GM15510 (cell line): ENCODE data around the gene PXN.

ENCODE experiments used
- POLR2A ChIP-seq: IDR thresholded peaks from 3 replicates; pipeline ENCODE4 v1.6.1; 2011; ENCODE audit warnings: borderline replicate concordance; ENCODE audit not compliant: insufficient read length; ENCODE audit errors: extremely low read depth

PXN gene

DNA sequence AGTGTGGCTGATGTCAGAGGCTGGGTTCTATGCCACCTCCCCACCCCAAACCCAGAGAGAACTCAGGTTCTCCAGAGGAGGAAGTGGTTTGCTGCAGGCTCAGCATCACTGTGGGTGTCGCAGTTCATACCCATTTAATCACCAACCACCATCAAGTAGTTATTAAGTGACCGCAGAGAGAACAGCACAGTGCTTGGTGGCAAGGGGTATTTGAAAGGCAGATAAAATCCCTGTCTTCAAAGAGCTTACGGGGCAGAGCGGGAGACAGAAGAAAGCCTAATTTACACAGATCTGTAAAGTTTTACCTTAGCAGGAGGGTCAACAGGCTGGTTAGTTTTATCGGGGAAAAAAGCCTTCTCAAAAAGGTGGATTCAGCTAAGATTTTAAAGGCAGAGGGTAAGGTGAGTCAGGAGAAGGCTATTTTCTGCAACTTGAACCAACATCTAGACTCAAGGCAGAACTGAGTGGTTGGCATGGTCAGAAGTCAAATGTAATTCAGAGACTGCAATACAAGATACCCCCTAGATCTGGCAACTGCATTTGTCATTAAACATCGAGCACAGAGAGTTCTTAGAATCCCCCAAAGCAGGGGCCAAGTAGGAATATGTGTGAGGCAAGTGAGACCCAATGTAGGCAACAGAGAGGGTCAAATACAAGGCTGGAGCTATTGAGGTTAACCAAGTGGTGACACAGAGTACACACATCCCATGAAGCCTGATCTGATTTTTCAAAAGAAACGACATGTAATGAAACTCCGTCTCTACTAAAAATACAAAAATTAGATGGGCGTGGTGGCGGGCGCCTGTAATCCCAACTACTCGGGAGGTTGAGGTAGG lies 13.2 kb downstream of the PXN start:
- TF ChIP-seq POLR2A = no peak

DNA sequence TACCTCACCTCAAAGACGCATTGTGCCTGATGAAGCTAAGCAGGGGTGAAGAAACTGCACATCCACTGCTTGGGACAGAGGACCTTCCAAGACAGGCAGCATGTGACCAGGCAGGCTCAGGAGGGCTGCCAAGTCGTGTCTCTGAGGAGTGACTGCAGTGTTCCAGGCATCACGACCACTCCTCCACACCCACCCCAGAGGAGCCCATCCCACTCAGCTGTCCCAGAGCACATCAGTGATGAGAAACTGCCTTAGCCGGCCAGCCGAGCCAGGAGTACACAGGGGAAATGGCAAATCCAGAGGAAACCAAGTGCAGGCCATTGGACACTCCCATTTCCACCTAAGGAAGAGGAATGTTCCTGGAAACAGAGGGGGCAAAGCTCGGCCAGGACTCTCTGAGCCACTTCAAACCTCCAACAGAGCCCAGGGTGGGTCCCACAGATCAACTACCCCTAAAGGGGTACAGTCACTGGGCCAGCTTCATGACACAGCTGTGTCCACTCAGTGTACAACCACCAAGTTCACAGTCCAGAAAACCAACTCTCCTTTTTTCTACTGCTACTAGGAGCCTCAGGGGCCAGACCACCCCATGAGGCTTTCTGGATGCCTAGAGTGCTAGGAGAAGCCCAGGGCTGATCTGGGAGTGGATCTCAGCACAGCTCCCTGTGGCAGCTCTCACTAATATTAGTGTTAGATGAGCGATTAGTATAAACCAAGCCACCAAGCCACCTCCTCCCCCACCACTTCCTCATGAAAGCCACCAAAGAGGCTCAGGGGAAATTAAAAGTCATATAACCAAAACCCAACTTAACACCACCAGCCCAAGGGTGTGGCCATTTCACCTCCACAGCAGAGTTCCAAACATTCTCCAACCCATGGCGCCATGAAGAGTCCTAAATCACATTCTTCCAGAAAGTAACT lies 15.4 kb downstream of the PXN start:
- no peak for TF ChIP-seq POLR2A

DNA sequence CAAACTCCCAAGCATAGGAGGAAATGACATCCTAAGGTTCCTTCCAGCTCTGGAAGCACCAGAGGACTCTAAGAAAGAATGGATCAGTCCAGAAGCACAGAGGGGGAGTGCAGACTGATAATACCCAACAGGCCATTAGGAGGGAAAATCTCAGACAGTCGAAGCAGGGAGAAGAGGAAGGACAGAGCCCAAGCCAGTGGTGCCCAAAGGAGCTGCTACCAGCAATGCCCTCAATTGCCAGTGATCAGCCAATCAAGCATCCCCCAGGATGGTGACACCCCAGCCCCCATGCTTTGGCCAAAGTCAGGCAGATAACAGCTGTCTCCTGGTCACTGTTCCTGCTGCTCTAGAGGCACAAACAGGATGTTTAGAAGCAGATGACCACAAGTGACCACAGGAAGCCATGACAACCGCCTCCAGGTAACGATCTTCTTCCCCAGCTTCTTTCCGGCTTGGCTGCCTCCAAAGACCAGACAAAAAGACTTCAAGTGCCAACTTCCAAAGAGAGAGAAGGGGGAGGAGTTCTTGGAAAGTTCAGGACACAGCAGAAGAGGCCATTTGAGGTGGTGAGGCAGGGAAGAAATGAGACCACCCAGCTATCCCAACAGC lies 16.2 kb downstream of the PXN start:
- no peak for TF ChIP-seq POLR2A

DNA sequence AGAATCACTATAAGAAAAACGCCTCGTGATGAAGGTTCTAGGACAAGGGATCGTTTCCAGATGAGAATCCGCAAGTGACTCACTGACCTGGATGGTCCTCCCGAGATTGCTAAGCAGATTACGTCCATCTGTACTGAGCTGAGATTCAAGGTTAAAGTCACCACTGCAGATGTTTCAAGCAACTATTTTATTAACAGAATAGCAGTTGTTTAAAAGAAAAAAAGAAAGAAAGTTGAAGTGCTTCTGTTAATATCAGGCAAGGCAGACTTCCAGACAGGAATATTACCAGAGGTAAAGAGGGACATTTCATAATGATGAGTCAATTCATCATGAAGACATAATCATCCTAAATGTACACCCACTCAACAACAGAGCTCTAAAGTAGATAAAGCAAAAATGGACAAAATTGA lies 17.9 kb downstream of the PXN start:
- TF ChIP-seq POLR2A = no peak

DNA sequence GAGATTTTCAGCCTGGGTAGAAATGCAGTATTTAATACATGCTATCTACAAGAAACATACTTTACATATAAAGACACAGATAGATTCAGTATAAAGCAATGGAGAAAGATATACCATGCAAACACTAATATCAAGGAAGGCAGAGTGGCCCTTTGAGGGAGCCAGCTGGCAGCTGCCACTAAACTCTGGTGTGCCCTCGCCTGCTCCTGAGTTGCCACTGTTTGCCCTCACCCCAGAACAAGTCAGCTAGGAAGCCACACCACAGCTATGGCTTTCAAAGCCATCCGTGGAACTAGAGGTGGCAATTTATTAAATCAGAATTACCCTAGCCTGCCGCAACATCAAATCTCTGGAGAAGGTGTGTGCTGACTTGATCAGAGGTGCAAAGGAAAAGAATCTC lies 18.3 kb downstream of the PXN start:
- no peak for TF ChIP-seq POLR2A

DNA sequence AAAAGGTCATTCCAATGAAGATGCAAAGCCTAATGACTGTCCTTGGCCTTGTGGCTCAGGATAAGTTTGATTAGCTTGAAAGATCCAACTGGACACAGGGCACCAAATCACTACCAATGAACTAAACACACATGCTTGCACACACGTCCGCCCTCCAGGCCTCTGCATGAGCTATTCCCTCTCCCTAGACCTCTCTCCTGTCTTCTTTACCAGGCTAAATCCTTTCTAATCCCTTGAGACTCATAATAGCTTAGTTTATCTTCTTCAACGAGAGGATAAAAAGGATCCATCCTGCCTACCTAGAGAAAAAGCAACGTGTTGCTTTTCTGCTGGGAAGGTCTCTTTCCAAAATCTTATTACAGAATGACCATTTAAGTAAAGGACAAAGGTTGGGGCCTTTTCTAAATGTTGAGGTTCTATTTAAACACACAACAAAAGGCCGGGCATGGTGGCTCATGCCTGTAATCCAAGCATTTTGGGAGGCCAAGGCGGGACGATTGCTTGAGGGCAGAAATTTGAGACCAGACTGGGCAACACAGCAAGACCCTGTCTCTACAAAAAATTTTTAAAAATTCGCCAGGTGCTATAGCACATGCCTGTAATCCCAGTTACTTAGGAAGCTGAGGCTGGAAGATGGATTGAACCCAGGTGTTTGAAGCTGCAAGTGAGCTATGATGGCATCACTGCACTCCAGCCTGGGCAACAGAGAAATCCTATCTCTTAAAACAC lies 22.4 kb downstream of the PXN start:
- no peak for TF ChIP-seq POLR2A

DNA sequence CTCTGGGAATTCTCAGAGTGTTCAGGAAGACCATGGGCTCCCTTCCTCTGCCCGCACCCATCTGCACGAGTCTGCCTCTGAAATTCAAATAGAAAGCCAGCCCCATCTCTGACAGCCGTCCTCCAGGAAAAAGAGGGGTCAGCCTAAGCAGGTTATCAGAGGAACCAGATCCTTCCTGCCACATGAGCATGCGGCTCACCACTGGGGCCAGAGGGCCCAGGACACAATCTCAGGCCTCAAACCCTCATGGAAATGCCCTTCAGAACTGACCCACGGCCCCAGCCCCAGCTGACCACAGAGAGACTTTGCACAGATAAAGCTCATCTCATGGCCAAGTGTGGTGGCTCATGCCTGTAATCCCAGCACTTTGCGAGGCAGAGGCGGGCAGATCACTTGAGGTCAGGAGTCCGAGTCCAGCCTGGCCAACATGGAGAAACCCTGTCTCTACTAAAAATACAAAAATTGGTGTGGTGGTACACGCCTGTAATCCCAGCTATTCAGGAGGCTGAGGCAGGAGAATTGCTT lies 23.2 kb downstream of the PXN start:
- no peak for TF ChIP-seq POLR2A

DNA sequence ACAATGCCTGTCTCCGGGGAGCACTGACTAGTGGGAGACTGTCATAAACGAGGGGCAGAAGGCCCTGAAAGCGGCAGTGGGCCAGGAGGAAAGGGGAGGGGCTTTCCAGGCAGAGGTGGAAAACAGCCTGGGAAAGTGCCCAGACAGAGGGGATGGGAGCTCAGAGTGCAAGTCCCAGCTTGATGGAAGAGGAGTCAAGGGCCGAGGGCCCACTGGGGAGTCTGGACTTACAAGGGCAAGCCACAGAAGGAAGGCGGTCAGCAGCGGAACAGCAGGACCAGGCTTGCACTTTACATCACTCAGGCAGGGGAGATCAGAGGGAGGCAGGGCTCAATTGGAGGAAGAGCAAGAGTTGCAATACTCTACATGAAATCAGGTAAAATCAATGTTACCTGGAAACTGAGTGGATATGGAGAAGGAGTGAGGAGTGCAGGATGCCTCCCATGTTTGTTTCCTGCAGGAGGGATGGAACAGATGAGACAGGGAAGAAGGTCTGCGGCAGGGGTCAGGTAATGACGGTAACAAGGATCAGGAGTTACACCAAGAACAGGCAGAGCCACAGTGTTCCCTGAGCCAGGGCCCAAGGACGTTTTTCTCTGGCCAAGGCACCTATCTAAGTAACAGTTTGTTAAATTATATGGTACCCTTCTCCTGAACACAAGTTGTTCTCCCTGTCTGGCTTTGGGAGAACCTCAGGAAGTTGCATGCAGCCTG lies 23.8 kb downstream of the PXN start:
- no peak for TF ChIP-seq POLR2A

DNA sequence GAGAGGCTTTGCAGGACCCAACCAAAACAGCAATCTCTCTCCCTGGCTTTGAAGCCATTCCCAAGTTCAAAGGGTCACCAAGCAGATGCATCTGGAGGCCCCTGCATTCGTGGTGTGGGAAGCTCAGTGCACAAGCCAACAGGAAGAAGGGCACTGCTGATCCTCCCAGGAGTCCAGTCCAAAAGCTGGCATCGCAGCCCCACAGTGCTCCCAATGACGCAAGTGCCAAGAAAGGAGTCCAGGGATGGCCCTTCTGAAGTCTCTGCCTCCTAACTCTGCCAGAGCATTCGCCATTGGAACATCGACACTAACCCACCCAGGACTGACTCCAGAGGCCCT lies 25.1 kb downstream of the PXN start:
- TF ChIP-seq POLR2A = no peak

DNA sequence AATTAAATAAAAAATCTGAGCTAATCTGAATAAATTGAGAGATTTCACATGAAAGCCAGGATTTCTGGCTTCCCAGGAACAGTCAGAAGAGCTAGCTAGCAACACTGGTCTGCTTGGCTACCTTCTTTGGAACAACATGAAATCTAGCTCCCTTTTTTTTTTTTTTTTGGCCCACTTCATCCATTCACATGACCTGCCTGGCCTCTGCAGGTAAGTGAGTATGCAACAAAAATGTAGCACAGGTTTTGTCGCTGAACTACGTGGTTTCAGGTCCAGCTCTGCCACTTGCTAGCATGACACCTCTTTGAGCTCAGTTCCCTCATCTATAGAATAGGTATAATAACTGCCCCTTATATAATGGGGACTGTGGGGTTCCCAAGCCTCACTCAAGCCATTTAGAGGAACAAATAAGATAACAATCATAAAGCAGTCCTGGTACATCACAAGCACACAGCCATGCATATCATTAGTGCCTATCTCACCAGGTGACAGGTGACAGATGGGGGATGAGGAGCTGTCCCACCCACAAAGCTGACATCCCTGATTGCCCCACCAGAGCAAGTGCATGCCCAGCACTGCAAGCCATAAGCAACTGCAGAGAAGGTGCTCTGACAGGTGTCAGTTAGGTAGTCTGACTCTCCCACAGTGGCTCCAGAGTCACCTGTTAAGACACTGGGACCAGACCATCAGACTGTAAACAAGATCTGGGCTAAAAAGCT lies 25.6 kb downstream of the PXN start:
- no peak for TF ChIP-seq POLR2A

DNA sequence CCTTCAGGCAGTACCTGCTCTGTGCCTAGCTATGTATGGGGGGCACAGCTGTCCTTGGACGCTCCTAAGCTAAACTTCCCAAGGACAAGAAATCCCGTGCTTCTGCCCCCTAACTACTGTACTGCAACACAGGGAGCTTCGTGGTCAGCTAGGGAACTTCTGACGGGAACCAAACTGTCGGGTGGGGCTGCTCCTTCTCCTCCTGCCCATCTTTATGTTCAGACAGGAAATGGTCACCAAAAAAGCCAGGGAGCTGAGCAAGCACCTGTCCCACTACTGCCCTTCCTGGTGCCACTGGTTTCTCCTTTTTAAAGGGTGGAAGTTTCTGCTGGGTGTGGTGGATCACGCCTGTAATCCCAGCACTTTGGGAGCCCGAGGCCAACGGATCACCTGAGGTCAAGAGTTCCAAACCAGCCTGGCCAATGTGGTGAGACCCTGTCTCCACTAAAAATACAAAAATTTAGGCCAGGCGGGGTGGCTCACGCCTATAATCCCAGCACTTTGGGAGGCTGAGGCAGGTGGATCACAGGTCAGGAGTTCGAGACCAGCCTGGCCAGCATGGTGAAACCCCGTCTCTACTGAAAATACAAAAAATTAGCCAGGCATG lies 26.6 kb downstream of the PXN start:
- no peak for TF ChIP-seq POLR2A

DNA sequence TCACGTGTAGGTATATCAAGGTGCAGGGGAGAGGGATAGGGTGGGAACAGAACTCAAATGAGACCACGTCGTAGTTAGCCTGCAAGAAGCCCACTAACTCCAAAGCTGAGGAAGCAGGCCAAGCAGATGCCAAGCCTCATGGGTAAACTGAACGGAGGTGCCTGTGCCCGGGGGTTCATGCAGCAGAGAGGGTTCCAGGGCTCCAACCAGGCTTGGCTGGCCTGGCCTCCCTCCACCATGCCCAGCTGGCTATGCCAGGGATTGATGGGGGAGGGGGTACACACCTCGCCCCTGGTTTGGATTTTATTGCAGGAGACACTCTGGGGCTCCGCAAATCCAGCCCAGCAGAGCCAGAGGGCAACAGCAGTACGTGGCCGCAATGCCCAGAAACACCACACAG lies 27.3 kb downstream of the PXN start:
- TF ChIP-seq POLR2A = no peak
